ENCODE data around the gene POU2AF1.

POU2AF1 gene

GRCh38 chr11:111384494-111384893 is 5.4 kb upstream of the POU2AF1 start:
- DNase-seq (ENCODE audit: low read depth): peak; percentile 25

GRCh38 chr11:111382451-111382850 is 3.4 kb upstream of the POU2AF1 start:
- no peak overlapping the region for H3K4me3 ChIP-seq (ENCODE audit: low read length)
- peaks cover 7% of the 10 kb centered on the region for H3K9me3 ChIP-seq (ENCODE audit: control insufficient read depth, low read length)
- no peaks in the 10 kb centered on the region for H3K36me3 ChIP-seq (ENCODE audit: control insufficient read depth, insufficient read depth, low read length, severe bottlenecking)
- no peak for DNase-seq (ENCODE audit: low read depth)
- H3K4me1 ChIP-seq (ENCODE audit: control insufficient read depth, insufficient read depth, low read length): no peaks in the 10 kb centered on the region
- peaks cover 8% of the 10 kb centered on the region for H3K27me3 ChIP-seq (replicated peaks; ENCODE audit: control insufficient read depth, insufficient read depth, low read length)
- H3K9ac ChIP-seq (ENCODE audit: low read length): no peak overlapping the region

More at GRCh38 chr11:111384494-111384893, 5.4 kb upstream of the POU2AF1 start:
- Histone ChIP-seq H3K27me3 (replicated peaks; ENCODE audit: control insufficient read depth, insufficient read depth, low read length) (peaks cover 13% of the 10 kb centered on the region), H3K9me3 (ENCODE audit: control insufficient read depth, low read length) (peaks cover 7% of the 10 kb centered on the region), H3K36me3 (ENCODE audit: control insufficient read depth, insufficient read depth, low read length, severe bottlenecking) (no peaks in the 10 kb centered on the region), H3K9ac (ENCODE audit: low read length) (no peak overlapping the region), H3K4me3 (ENCODE audit: low read length) (no peak overlapping the region), H3K4me1 (ENCODE audit: control insufficient read depth, insufficient read depth, low read length) (no peaks in the 10 kb centered on the region)

GRCh38 chr11:111379602-111380136 is 594 bp upstream of the POU2AF1 start:
- no peaks in the 10 kb centered on the region for H3K36me3 ChIP-seq (ENCODE audit: control insufficient read depth, insufficient read depth, low read length, severe bottlenecking)
- peaks cover 20% of the 10 kb centered on the region for H3K27me3 ChIP-seq (replicated peaks; ENCODE audit: control insufficient read depth, insufficient read depth, low read length)
- no peak overlapping the region for H3K9ac ChIP-seq (ENCODE audit: low read length)
- H3K4me3 ChIP-seq (ENCODE audit: low read length): no peak overlapping the region
- H3K9me3 ChIP-seq (ENCODE audit: control insufficient read depth, low read length): no peaks in the 10 kb centered on the region
- no peak for DNase-seq (ENCODE audit: low read depth)
- H3K4me1 ChIP-seq (ENCODE audit: control insufficient read depth, insufficient read depth, low read length): no peaks in the 10 kb centered on the region

- Histone ChIP-seq H3K36me3 (ENCODE audit: control insufficient read depth, insufficient read depth, low read length, severe bottlenecking) (no peaks in the 10 kb centered on the region), H3K9ac (ENCODE audit: low read length) (no peak overlapping the region), H3K9me3 (ENCODE audit: control insufficient read depth, low read length) (no peaks in the 10 kb centered on the region), H3K27me3 (replicated peaks; ENCODE audit: control insufficient read depth, insufficient read depth, low read length) (peaks cover 29% of the 10 kb centered on the region), H3K4me1 (ENCODE audit: control insufficient read depth, insufficient read depth, low read length) (no peaks in the 10 kb centered on the region), H3K4me3 (ENCODE audit: low read length) (no peak overlapping the region)
- DNase-seq (ENCODE audit: low read depth): no peak
These were observed 752 bp downstream of the POU2AF1 start for GRCh38 chr11:111378185-111378860.

GRCh38 chr11:111376181-111376871 is 2.7 kb downstream of the POU2AF1 start:
- Histone ChIP-seq H3K27me3 (replicated peaks; ENCODE audit: control insufficient read depth, insufficient read depth, low read length) (peaks cover 46% of the 10 kb centered on the region), H3K9me3 (ENCODE audit: control insufficient read depth, low read length) (no peaks in the 10 kb centered on the region), H3K36me3 (ENCODE audit: control insufficient read depth, insufficient read depth, low read length, severe bottlenecking) (no peaks in the 10 kb centered on the region), H3K4me3 (ENCODE audit: low read length) (no peak overlapping the region), H3K4me1 (ENCODE audit: control insufficient read depth, insufficient read depth, low read length) (no peaks in the 10 kb centered on the region), H3K9ac (ENCODE audit: low read length) (no peak overlapping the region)
- DNase-seq (ENCODE audit: low read depth): no peak

DNA sequence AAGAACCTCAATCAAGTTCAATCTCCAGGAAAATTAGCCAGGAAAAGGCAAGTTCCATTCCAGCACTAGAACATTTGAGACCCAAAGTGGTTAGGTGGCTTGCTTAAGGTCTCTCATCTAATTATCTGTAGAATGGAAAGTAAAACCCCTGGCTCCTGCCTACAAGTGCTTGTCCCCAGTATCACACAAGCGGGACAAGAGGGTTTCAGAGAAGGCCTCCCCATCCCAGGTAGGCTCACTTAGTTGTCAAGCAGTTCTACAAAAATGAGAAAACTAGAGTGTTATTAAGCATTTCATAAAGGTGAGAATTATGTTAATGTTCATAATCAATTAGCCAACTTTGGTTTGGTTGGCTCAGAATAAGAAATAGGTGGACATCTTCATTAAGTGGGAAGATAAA is 5.5 kb downstream of the POU2AF1 start:
- no peak for DNase-seq (ENCODE audit: low read depth)
- H3K27me3 ChIP-seq (replicated peaks; ENCODE audit: control insufficient read depth, insufficient read depth, low read length): peaks cover 62% of the 10 kb centered on the region
- H3K36me3 ChIP-seq (ENCODE audit: control insufficient read depth, insufficient read depth, low read length, severe bottlenecking): no peaks in the 10 kb centered on the region
- H3K9me3 ChIP-seq (ENCODE audit: control insufficient read depth, low read length): no peaks in the 10 kb centered on the region
- H3K4me1 ChIP-seq (ENCODE audit: control insufficient read depth, insufficient read depth, low read length): no peaks in the 10 kb centered on the region
- H3K9ac ChIP-seq (ENCODE audit: low read length): no peak overlapping the region
- no peak overlapping the region for H3K4me3 ChIP-seq (ENCODE audit: low read length)

GRCh38 chr11:111372538-111372937 is 6.5 kb downstream of the POU2AF1 start:
- no peak for DNase-seq (ENCODE audit: low read depth)
- Histone ChIP-seq H3K36me3 (ENCODE audit: control insufficient read depth, insufficient read depth, low read length, severe bottlenecking) (no peaks in the 10 kb centered on the region), H3K4me3 (ENCODE audit: low read length) (no peak overlapping the region), H3K9me3 (ENCODE audit: control insufficient read depth, low read length) (no peaks in the 10 kb centered on the region), H3K9ac (ENCODE audit: low read length) (no peak overlapping the region), H3K4me1 (ENCODE audit: control insufficient read depth, insufficient read depth, low read length) (no peaks in the 10 kb centered on the region), H3K27me3 (replicated peaks; ENCODE audit: control insufficient read depth, insufficient read depth, low read length) (peaks cover 61% of the 10 kb centered on the region)

DNA sequence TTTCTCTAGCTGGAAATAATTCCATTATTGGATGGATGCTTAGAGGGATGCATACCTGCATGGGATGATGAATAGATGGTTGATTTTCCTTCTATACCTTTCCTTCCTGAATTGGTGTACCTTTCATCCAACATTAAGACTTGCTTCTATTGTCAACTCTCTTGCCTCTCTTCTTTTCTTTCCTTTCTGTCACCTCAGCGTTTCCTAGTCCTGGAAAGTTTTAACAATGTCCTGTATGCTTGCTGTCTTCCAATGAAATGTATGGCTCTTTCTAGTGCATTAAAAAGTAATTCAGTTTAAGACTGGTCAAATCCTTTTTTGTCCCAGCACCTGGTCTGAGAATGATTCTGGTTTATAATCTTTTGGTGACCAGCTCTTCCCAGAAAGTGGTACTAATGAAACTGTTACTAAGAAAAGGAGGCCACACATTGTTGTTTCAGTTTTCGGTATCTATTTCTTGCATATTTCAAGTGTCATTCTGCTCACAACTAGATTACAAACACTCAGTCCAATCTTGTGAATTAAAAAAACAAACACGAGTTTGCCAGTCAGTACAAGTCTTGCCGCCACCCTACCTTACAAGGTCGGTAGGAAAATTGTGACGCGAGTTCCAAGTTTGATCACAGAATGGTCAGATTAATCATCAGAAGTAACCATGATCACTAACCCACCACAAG is 8.0 kb downstream of the POU2AF1 start:
- Histone ChIP-seq H3K4me3 (ENCODE audit: low read length) (no peak overlapping the region), H3K9me3 (ENCODE audit: control insufficient read depth, low read length) (no peaks in the 10 kb centered on the region), H3K36me3 (ENCODE audit: control insufficient read depth, insufficient read depth, low read length, severe bottlenecking) (no peaks in the 10 kb centered on the region), H3K9ac (ENCODE audit: low read length) (no peak overlapping the region), H3K27me3 (replicated peaks; ENCODE audit: control insufficient read depth, insufficient read depth, low read length) (peaks cover 59% of the 10 kb centered on the region), H3K4me1 (ENCODE audit: control insufficient read depth, insufficient read depth, low read length) (no peaks in the 10 kb centered on the region)
- no peak for DNase-seq (ENCODE audit: low read depth)

GRCh38 chr11:111370270-111370901 is 8.7 kb downstream of the POU2AF1 start:
- H3K27me3 ChIP-seq (replicated peaks; ENCODE audit: control insufficient read depth, insufficient read depth, low read length): peaks cover 59% of the 10 kb centered on the region

GRCh38 chr11:111368285-111368560 is 10.9 kb downstream of the POU2AF1 start:
- Histone ChIP-seq H3K4me3 (ENCODE audit: low read length) (no peak overlapping the region), H3K27me3 (replicated peaks; ENCODE audit: control insufficient read depth, insufficient read depth, low read length) (peaks cover 49% of the 10 kb centered on the region), H3K4me1 (ENCODE audit: control insufficient read depth, insufficient read depth, low read length) (no peaks in the 10 kb centered on the region), H3K9ac (ENCODE audit: low read length) (no peak overlapping the region), H3K9me3 (ENCODE audit: control insufficient read depth, low read length) (no peaks in the 10 kb centered on the region), H3K36me3 (ENCODE audit: control insufficient read depth, insufficient read depth, low read length, severe bottlenecking) (no peaks in the 10 kb centered on the region)
- DNase-seq (ENCODE audit: low read depth): no peak

More at GRCh38 chr11:111370270-111370901, 8.7 kb downstream of the POU2AF1 start:
- DNase-seq (ENCODE audit: low read depth): no peak
- Histone ChIP-seq H3K4me3 (ENCODE audit: low read length) (no peak overlapping the region), H3K4me1 (ENCODE audit: control insufficient read depth, insufficient read depth, low read length) (no peaks in the 10 kb centered on the region), H3K9ac (ENCODE audit: low read length) (no peak overlapping the region), H3K9me3 (ENCODE audit: control insufficient read depth, low read length) (no peaks in the 10 kb centered on the region), H3K36me3 (ENCODE audit: control insufficient read depth, insufficient read depth, low read length, severe bottlenecking) (no peaks in the 10 kb centered on the region)
